Middle frontal gyrus (tissue), 1 donor: ENCODE measurements around the gene CRIP3.

Source experiments
- DNase-seq: peaks from one replicate; pipeline ENCODE4 v3.0.0-alpha.2; 2015; ENCODE audit warnings: low spot score; ENCODE audit errors: extremely low spot score

The CRIP3 gene

DNA sequence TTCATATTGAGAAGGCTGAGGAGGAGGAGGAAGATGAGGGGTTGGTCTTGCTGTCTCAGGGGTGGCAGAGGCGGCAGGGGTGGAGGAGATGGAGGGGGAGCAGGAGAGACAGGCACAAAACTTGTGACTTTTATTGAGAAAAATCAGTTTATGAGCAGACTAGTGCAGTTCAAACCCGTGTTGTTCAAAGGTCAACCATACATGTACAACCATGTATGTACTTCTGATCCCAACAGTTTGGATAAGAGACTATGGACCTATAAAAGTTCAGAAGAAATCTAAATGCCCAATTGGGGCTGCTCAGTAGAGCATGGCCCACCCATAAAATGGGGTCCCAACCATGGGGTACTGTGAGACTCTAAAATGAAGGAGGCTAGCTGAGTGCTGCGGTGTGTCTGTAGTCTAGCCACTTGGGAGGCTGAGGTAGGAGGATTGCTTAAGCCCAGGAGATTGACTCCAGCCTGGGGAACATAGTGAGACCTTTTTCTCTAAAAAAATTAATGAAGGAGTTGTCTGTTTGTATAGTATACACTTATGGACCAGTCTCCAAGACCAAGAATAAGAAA is 18.2 kb downstream of the CRIP3 start:
- no peak for DNase-seq

DNA sequence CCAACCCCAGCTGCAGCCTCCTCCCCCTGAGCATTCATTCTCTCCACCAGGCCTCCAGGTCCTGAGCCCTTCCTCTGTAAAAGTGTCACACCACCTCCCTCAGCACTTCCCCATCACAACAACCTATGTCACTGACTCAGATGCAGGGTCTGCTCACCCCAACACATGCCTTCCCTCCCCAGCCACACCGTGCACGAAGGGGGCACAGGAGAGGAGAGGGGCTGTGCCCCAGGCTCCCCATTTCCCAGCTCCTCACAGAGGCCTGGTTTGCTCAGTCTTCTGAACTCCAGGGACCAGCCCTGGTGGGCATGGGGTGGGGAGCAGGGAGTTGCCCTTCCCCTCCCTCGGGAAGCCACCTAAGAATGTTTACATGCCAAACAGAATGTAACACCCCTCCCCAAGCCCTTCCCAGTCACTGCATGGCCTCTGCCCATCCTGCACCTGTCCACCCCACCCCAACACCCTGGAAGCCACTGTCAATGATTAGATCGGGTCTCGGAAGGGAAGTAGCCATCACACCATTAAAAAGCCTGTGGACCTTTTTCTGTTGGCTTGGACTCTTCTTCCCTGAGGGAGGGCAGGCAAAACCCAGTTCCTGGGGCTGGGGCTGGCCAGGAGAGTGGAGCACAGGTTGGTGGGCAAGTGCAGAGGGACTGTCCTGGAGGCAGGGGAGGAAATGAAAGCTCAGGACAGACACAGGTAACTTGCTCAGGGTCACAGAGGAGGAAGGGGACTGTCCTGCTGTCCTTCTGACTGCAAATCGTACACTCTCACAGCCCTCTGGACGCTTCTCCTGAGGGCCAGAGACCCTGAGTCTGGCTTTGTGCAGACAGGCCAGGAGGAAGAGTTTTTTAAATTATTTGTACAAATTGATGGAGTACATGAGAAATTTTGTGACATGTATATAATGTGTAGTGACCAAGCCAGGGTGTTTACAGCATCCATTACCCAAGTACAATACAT is 20.6 kb downstream of the CRIP3 start:
- DNase-seq, result no peak

DNA sequence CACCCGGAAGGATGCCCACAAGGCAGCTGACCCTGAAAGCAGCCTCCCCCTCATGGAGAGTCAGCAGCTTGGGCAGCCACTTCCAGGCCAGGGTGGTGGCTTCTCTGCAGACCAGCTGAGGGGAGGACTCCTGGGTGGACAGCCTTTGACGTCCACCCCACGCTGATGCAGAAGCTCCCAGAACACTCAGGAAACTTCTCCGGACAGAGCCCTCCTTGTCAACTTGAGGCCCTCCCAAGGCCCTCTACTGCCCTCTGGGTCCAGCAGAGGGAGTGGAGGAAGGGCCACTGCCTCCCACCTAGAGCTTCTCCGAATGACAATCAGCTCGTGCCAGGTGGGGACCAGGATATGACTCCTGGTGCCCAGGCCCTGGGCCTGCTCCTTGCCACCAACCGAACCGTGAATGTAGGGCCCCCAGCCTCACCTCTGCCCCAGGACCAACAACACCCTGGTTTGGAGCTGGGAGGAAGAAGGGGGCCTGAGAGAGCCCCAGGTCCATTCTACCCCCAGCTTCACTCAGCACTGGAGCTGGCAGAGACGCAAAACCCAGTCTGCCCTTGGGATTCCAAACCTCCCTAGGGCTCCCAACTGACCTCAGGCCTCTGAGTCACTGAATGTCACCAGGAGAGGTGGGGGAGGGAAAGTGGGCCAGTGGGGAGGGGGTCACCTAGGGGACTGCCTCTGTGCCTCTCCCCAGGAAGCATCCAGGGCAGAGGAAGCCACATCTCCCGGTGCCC is 21.5 kb downstream of the CRIP3 start:
- no peak for DNase-seq

DNA sequence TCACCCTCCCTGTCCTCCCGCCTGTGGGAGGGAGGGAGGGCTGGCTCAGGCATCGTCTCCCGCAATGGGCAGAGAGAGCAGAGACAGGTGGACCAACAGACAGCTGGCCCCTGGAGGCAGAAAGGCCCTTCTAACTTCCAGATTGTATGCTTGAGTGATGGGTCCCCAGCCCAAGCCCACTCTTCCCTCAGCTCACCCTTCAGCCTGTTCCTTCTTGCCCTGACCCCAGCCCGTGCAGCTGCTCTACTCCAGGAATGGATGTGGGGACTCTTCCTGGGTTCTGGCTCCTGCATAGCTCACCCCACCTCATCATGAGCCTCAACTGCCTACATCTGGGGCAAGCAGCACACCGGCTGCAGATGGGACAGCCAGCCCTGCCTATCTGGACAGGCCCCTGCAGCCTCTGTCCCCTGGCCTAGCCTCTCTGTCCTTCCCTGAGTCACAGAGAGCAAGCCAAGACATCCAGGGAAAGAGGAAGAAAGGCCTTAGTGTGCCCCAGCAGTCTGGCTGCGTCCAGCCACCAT is 22.1 kb downstream of the CRIP3 start:
- DNase-seq, result no peak

DNA sequence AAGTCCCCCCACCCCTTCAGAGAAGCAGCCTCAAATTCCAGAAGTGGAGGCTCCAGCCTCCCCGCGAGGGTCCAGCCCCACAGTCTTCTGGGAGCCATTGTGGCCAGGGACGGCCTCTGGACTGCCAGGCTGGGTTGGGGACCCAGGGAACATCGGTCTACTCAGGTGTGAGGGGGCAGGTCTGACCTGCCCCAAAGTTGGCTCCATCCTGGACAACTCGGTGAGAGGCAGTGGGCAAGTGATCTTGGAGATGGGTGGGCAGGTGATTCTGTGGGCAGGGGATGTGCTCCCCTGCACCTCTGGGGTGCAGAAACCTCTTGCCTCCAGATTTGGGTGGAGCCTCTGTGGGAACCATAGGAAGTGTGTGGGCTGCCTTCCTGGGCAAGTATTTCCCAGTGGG is 22.8 kb downstream of the CRIP3 start:
- DNase-seq, result no peak

DNA sequence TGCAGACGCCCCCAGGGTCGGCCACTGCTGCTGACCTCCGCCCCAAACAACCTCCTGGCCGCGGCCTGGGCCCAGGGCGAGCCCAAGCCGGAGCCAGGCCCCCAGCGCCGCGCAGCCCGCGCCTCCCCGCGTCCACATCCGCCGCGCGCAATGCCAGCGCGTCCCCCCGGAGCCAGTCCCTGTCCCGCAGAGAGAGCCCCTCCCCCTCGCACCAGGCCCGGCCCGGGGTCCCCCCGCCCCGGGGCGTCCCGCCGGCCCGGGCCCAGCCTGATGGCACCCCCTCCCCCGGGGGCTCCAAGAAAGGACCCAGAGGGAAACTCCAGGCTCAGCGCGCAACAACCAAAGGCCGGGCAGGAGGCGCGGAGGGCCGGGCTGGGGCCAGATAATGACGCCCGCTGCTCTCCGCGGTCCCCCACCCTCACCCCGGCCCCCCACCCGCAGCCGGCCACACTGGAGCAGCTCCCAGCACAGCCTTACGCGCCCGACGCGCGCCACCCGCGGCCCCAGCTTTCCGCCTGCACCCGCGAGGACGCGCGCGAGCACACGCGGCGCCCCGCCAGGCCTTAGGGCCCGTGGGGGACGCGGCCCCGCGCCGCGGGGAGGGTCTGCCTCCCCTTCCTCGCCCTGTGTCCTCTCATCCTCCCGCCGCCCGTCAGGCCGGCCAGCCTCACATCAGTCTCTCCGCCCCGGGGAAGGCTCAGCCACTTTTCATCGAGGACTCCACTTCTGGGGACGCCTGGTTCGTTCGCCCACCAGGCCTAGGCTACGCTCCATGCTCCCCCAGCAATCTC is 23.4 kb downstream of the CRIP3 start:
- no peak for DNase-seq

DNA sequence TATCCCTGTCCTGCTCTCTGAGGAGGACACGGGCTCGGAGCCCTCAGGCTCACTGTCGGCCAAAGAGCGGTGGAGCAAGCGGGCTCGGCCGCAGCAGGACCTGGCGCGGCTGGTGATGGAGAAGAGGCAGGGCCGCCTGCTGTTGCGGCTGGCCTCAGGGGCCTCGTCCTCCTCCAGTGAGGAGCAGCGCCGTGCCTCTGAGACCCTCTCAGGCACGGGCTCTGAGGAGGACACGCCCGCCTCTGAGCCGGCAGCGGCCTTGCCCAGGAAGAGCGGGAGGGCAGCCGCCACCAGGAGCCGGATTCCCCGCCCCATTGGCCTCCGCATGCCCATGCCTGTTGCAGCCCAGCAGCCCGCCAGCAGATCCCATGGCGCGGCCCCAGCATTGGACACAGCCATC is 24.7 kb downstream of the CRIP3 start:
- DNase-seq, result no peak

DNA sequence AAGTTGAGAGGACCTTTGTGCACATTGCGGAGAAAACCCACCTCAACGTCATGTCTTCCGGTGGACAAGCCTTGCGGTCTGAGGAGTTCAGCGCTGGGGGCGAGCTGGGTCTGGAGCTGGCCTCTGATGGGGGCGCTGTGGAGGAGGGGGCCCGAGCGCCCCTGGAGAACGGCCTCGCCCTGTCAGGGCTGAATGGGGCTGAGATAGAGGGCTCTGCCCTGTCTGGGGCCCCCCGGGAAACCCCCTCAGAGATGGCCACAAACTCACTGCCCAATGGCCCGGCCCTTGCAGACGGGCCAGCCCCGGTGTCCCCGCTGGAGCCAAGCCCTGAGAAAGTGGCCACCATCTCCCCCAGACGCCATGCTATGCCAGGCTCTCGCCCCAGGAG is 25.1 kb downstream of the CRIP3 start:
- no peak for DNase-seq

DNA sequence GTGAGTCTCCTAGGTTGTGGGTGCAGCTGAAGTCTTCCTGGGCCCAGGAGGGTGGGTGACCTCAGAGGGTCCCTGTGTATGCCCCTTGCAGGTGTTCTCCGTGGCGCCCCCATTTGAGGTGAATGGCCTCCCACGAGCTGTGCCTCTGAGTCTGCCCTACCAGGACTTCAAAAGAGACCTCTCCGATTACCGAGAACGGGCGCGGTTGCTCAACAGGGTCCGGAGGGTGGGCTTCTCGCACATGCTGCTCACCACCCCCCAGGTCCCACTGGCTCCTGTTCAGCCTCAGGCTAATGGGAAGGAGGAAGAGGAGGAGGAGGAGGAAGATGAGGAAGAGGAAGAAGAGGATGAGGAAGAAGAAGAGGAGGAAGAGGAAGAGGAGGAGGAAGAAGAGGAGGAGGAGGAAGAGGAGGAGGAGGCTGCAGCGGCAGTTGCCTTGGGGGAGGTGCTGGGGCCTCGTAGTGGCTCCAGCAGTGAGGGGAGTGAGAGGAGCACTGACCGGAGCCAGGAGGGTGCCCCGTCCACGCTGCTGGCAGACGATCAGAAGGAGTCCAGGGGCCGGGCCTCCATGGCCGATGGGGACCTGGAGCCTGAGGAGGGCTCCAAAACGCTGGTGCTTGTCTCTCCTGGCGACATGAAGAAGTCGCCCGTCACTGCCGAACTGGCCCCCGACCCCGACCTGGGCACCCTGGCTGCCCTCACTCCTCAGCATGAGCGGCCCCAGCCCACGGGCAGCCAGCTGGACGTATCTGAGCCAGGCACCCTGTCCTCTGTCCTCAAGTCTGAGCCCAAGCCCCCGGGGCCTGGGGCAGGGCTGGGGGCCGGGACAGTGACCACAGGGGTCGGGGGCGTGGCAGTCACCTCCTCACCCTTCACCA is 25.8 kb downstream of the CRIP3 start:
- no peak for DNase-seq

DNA sequence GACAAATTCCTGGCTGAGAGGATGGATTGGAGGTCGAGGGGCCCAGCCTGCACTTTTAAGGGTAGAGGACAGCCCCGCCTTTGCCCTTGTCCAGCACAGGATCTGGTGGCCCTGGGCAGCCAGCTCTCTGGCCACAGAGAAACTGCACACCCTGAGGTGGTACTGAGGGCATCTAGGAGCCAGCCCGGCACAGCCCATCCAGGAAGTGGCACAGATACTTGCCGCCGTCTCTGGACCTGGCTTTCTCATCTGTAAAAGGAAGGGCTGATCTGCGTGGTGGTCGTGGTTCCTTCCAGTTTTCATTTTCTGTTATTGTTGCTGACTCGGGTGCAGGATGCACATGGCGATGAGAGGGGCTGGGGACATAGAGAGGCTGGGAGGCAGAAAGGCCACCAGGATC is 26.6 kb downstream of the CRIP3 start:
- DNase-seq, result no peak

DNA sequence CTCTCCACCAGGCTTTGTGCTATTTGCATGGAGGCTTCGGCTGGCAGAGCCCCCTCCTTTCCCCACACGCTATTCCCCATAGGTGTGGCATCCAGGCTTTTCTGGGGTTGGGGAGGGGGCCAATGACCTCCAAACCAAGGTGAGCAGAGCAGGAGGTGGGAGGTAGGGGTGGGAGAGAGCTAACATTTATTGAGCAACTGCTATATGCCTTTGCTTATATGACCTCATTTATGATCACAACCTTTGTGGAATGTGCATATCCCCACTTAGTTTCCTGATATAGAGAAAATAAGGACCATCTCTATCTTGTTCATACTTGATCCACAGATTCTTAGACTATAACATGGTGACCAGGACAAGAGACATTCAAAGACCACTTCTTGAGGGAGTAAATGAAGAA is 28.4 kb downstream of the CRIP3 start:
- no peak for DNase-seq

DNA sequence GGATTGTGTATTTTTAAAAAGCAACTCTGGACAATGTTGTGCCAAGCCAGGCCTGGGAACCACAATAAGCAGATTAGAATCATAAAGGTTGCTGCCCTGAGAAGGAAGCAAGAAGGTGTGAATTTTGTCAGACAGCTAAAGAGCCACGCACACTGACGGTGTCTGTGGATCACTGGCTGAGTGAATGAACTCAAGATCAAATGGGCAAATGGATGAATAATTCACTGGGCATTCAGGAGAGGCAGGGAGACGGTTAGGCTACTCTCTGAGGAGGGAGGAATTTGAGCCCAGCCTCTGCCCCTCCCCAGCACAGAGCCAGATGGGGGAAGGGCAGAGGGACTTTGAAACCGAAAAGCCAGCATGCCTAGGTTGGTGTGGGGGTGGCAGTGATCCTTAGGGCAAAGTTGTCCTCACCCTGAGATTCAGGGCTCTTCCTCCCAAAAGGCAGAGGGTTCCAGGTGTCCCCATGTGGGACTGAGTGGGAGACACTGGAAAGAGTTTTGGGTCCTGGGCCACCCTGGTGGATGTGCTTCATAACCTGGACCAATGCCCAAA is 30.0 kb downstream of the CRIP3 start:
- no peak for DNase-seq

DNA sequence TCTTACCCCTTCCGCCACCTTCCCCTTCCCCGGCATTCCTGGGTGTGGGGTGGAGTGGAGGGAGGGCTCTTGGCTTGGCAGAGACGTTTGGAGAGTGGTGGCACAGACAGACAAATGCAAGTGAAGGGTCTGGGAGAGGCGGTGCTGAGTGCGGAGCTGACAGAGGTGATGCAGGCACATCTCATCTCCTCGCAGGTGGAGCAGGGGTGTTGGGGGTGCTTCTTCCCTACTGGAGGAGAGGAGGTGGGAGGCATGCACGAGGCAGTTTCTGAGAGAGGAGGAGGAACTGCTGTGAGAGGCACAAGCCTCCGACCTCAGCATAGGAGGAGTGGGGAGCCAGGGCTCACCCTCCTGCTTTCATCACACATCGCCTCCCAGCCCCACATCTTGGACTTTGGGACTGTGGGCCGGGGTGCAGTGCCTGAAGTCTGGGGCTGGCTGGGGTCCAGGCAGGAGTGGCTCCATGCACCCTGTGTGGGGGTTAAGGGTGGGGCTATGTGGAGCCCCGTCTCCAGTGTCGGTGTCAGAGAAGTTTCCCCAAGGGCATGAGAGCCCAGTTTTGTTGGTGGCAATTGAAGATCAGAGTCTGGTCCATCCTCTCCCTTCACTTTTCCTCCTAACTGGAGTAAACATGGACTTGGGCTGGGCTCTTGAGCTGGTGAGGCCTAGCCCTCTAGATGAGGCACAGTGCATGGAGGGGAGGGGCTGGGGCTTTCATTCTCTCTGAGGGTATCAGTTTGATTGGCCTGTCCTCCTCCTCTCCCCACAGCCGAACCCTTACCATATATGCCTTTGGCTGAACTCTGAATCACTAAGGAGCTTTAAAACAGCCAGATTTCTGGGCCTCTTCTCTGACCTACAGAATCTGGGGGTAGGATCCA is 30.7 kb downstream of the CRIP3 start:
- no peak for DNase-seq

DNA sequence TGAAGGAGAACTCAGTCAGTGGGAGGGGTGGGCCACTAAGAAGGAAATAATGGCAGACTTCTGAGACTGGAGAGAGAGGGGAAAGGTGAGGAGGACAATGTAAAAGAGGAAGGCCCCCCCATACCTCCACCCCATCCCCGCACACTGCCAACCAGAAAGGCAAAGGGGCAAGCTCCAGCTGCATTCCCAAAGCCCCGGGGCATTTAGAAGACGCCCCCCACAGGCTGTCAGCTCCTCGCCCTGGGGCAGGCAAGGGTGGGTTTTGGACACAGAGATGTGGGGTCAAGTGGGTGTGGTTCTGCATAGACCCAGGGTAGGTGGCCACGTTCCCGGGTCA is 31.4 kb downstream of the CRIP3 start:
- no peak for DNase-seq

DNA sequence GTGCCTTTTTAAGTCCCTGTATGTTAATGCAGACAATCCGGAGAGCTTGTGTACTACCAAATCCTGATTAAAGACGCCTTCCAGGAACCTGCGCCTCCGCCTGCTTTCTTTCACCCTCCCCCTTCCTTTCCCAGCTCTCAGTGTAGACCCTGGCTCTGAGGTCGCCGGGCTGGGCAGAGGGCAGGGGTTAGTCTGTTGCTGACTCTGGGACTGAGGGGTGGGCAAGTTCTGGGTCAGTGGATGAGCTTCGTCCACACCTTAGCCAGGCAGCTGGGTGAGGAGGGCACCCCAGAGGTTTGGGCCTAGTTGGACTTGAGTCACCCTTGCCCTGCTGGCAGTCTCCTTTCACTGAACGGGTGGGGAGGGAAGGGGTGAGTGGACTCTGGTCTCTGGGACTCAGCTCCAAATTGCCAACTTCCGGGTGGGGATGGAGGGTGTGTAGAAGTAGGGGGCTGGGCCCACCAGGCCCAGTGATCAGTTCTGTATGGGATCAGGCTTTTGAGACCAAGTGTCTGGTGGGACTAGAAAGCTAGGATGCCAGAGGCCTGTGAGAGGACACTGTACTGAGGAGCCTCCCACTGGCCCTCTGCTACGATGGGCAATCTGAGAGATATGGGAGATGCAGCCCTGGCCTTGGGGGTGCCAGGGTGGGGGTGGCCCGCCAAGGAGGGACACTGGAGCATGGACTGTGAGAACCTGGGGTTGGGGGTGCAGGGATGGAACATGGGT is 31.9 kb downstream of the CRIP3 start:
- DNase-seq, result no peak

DNA sequence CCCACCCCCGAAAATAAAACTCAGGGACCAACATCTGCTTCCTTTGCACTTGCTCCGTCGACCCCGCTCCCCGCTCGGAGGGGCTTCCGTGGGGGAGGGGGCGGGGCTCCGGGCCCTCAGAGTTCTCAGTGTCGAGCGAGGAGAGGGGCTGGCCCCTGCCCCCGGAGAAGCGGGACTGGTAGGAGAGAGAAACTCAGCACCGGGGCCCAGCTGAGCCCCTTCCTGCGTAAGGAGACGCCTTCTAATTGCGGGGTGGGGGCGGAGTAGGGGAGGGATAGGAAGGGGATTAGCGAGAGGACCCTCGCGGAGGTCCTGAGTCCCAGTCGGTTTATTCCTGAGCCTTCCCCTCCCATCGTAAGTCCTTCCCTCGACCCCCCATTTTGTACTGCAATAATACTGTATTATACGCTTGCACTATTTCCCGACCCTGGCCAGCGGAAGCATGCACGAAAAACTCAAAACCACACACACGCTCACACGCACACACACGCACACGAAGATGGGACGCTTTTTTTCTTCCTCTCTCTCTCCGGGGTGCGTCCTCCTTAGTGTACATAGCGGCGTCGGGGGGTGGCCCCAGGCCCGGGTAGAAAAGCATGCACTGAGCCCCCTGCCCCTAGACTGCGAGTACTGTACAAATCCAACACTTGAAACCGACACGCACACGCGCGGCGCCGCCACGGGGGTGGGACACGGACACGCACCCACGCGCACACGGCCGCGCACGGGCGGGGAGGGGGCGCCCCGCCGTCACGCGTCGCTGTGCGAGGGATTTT is 32.6 kb downstream of the CRIP3 start:
- no peak for DNase-seq

DNA sequence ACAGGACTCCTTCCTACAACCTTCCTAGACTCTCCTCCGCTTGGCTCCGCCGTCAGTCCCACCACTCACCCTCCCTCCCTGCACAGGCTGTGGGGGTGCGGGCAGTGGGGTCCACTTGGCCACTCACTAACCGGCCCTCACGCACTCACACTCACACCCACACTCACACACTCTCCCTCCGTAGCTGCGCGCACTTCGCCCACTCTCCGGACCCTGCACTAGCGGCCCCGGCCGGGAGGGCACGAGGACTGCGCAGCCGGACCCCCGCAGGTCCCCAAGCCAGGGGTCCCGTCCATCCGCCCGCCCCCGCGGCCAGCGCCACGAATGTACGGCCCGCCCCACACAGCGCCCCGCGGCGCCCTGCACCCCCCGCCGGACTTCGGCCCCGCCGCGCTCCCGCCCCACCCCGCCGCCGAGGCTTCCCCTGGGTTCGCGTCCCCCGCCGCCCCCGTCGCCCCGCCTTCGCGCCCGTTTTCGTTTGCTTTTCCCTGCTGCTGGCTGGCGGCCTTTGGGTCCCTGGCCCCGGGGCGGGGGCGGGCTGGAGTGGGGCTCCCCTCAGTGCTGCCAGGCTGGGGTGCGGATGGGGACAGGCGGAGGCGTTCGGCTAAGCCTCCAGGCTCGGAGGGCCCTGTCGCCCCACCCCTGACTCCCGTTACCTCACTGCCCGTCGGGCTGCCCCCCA is 33.6 kb downstream of the CRIP3 start:
- no peak for DNase-seq
